T-helper 2 cell (primary cell): ENCODE results near the gene BOLL.
"Not testable (repeated sequence)": the region's sequence is repeated elsewhere in the genome, so short reads cannot be mapped to it uniquely, and the experiment has no call there.

Experiments
- DNase-seq, 5 experiments: peaks; one replicate each; pipeline versions ENCODE4 v3.0.0 to v3.0.0-alpha.2; 2012 to 2022

The BOLL gene

GRCh38 chr2:197705912-197706838 is 78.9 kb downstream of the BOLL start:
- peak in 1 of 5 experiments; percentile 34 for DNase-seq

- peak; percentile 87 to 95 (median 89) for DNase-seq
Measured at GRCh38 chr2:197705121-197705911, 79.8 kb downstream of the BOLL start, which contains the start of gene MARS2. Gene MARS2 (plus strand): TSS chr2:197705369. CDS start chr2:197705406, 37 bp downstream.

GRCh38 chr2:197704434-197705120 is 80.5 kb downstream of the BOLL start:
- no peak for DNase-seq

- DNase-seq: no peak
Measured at GRCh38 chr2:197700960-197701359, 84.2 kb downstream of the BOLL start.

DNA sequence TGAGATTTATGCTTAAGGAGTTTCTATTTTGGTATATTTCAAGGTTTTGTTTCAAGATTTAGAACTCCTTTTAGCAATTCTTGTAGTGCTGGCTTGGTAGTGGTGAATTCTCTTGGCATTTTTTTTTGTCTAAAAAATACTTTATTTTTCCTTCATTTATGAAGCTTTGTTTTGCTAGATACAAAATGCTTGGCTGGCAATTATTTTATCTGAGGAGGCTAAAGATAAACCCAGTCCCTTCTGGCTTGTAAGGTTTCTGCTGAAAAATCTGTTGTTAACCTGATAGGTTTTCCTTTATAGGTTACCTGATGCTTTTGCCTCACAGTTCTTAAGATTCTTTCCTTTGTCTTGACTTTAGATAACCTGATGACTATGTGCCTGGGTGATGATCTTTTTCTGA is 85.4 kb downstream of the BOLL start:
- not testable (repeated sequence) for DNase-seq

GRCh38 chr2:197696571-197696970 is 88.5 kb downstream of the BOLL start:
- not testable (repeated sequence) for DNase-seq

DNA sequence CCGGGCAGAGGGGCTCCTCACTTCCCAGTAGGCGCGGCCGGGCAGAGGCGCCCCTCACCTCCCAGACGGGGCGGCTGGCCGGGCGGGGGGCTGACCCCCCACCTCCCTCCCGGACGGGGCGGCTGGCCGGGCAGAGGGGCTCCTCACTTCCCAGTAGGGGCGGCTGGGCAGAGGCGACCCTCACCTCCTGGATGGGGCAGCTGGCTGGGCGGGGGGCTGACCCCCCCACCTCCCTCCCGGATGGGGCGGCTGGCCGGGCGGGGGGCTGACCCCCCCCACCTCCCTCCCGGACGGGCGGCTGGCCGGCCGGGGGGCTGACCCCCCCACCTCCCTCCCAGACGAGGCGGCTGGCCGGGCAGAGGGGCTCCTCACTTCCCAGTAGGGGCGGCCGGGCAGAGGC is 89.1 kb downstream of the BOLL start:
- not testable (repeated sequence) for DNase-seq

DNA sequence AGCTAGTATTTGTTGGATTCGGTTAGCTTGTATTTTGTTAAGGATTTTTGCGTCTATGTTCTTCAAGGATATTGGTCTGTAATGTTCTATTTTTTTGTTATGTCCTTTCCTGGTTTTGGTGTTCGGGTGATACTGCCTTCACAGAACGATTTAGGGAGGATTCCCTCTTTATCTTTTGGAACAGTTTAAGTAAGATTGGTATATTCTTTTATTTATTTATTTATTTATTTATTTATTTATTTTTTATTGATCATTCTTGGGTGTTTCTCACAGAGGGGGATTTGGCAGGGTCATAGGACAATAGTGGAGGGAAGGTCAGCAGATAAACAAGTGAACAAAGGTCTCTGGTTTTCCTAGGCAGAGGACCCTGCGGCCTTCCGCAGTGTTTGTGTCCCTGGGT is 89.9 kb downstream of the BOLL start:
- DNase-seq: not testable (repeated sequence)

DNA sequence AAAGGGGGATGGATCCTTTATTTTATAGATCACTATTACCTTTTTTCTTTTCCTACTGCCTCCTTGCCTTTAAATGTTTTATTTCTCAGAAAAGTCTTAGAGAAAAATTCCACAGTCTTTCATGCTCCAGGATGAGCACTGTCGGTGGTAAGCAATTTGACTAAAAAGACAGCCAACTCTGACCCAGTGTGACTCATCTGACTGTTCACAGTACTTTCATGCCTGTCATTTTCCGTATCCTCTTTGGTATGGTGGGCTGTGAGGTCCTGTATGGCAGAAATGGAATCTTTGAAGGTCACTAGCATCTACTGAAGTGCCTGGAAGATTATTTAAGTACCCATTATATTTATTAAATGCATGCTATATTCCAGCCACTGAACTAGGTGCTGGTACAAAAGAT is 107.6 kb downstream of the BOLL start:
- DNase-seq: no peak

DNA sequence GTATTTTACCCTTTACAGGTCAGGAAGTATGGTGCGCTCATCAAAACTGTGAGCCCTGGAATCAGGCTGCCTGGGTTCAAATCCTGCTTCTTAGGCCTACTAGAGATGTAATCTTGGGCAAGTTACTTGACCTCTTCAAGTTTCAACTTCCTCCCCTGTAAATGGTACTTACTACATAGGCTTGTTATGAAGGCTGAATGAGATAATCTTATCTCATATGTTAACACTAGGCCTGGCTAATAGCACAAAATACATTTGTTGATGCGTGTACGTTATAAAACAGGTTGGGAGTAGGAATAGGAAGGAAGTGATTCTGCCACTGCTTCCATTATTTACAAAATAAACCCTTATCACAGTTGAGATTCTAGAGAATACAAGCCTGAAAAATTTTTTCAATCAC is 108.1 kb downstream of the BOLL start:
- no peak for DNase-seq
